ENCODE measurements around the gene TRMT112. TPM values are rescaled to one million over a fixed set of nuclear protein-coding genes. Genes with fewer than 3 reads are reported as not detected.

Gene TRMT112
- polyA plus RNA-seq, 1 experiment = 154 TPM

DNA sequence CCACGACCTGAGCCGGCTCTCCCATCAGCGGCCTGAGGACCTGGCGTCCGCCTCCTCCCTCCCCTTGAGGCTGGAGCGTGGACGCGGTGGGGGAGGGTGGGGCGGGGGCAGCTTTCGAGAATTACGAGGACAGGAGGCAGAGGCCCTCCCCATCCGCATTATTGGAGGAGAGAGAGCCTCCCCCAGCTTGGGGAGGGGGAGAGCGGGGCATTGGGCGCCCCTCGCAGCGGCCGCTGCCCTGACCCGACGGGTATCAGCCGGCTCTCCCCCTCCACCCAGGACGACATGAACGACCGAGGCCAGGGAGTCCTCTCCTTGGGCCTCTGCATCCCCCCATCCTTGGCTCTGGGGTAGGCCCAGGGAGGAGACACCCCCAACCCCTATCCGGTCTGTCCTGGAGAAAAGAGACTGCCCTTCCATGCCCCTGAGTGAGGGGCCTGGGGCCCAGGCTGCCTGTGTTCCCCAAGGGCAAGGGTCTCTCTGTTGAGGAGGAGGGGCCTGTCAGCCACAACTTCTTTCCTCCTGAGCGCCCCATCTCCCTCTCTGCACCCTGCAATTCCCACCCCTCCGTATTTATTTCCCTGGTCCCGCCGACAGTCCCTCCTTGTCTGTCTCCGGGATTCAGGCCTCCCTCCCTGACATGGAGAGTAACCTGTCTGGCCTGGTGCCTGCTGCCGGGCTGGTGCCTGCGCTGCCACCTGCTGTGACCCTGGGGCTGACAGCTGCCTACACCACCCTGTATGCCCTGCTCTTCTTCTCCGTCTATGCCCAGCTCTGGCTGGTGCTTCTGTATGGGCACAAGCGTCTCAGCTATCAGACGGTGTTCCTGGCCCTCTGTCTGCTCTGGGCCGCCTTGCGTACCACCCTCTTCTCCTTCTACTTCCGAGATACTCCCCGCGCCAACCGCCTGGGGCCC is 31.2 kb downstream of the TRMT112 start:
- Histone ChIP-seq H3K36me3 (ENCODE audit: control insufficient read depth, insufficient read depth, low read length) (0 out of 2 replicates have a peak, but pooled peaks cover 1% of the 10 kb centered on the region), H3K27me3 (ENCODE audit: control insufficient read depth, insufficient read depth, low read length) (peaks cover 8% of the 10 kb centered on the region), H3K4me3 (ENCODE audit: low read depth, low read length) (peak overlapping the region; percentile 90)
- no peak for DNase-seq (ENCODE audit: low read depth)
- TF ChIP-seq, protein P1, sequence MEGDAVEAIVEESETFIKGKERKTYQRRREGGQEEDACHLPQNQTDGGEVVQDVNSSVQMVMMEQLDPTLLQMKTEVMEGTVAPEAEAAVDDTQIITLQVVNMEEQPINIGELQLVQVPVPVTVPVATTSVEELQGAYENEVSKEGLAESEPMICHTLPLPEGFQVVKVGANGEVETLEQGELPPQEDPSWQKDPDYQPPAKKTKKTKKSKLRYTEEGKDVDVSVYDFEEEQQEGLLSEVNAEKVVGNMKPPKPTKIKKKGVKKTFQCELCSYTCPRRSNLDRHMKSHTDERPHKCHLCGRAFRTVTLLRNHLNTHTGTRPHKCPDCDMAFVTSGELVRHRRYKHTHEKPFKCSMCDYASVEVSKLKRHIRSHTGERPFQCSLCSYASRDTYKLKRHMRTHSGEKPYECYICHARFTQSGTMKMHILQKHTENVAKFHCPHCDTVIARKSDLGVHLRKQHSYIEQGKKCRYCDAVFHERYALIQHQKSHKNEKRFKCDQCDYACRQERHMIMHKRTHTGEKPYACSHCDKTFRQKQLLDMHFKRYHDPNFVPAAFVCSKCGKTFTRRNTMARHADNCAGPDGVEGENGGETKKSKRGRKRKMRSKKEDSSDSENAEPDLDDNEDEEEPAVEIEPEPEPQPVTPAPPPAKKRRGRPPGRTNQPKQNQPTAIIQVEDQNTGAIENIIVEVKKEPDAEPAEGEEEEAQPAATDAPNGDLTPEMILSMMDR (IDR thresholded peaks at IDR 0.05; ENCODE audit: insufficient read depth, low read depth, low read length) = 0 out of 2 replicates have a peak, but pooled peaks have one; percentile 4
- ChIA-PET POLR2A (no interaction called here), CTCF (interaction anchor here (1.5 to 9.2 kb wide), 3 partner anchors 15 to 46 kb away, joined by 3 to 88 read pairs (median 4); partner anchors contain the start of gene CATSPERZ)

DNA sequence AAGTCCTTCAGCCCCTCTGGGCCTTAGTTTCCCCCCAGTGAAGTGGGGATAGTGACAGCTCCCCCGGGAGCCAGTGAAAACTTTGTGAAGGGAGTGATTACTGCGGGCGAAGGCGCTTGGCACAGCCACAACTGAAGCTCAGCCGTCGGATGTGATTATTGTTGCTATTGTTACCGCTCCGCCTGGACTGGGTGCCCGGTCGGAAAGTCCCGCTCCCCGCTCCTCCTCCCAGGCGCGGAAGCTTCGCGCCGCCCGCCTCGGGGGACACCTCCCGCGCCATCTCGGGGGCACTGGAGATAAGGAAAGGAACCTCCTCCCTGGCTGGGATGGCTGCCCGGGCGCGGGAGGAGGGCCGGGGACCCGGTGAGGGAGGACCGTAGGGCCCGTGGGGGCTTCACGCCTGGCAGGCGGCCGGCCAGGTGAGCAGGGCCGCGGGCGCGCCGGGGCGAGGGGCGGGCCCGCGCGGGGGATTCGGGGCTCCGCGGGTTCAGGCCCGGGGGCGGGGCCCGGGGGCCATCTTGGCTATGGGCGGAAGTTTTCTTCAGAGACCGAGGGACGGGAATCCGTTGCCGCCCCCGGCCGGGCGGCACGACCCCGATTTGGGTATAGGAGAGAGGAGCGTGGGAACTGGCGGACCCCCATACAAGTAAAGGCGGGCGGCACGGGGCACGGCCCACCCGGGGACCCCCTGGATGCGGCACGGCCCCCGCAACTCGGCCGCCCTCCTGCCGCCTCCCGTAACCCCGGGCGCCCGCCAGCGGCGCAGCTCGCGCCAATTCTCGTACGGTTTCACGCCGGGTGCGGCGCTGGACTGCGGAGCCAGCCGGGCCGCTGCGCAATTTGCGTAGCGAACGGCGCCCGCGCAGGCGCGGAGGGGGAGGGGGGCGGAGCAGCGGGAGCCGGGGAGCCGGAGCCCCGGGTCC is 32.1 kb downstream of the TRMT112 start, which contains the start of gene GPR137:
Gene GPR137, plus strand, starts transcription at position 887 of the 923 bp plus-strand sequence. CDS start 677 bp downstream, outside the sequence.
- Histone ChIP-seq H3K36me3 (ENCODE audit: control insufficient read depth, insufficient read depth, low read length) (0 out of 2 replicates have a peak, but pooled peaks cover 1% of the 10 kb centered on the region), H3K27me3 (ENCODE audit: control insufficient read depth, insufficient read depth, low read length) (0 out of 2 replicates have a peak, but pooled peaks cover under 1% of the 10 kb centered on the region), H3K4me3 (ENCODE audit: low read depth, low read length) (peak within 1 kb of the TSS; percentile 90)
- TF ChIP-seq, protein P1 (IDR thresholded peaks at IDR 0.05; ENCODE audit: insufficient read depth, low read depth, low read length) = no peak
- no peak for DNase-seq (ENCODE audit: low read depth)
- ChIA-PET POLR2A (no interaction called here), CTCF (interaction anchor here (1.5 to 9.2 kb wide), 3 partner anchors 14 to 46 kb away, joined by 3 to 88 read pairs (median 4); partner anchors contain the start of gene CATSPERZ)

DNA sequence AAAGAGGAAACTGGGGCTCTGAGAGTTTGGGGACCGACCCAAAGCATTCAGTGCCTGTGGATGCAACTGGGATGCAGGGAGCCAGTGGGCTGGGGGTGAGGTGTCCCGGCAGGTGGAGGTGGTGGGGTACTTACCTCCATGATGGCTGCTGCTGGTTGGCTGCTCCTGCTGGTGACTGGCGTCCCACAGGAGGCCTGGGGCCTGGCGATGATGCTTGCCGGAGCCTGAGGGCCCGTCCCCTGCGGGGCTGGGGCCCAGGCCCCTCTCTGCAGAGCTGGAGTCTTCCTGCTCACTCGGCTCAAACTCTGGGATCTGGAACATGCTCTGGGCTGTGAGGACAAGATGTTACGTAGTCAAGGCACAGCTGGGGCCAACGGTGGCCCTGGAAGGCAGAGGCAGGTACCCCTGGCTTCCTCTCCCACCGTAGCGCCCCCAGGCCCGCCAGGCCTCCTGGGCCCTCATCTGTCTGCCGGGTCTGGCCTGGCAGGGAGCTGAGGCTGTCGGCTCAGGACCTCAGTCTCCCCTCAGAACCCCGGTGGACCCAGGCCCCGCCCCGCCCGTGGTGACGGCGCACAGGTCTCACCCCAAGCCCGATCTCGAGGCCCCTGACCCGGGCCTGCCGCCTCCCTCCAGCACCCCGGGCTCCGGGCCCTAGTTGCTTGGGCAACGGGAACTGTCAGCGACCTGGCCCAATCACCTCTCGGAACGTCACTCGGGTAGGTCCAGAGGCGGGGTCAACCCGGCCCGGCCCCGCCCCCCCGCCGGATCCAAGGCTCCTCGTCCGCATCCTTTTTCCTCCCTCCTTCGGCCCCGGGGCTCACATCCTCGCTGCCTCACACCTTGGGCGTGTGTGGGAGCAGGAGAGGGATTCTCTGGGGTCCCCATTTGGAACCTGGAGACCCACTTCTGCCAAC is 33.1 kb downstream of the TRMT112 start, which contains the start of gene BAD:
Gene BAD, minus strand, starts transcription at position 618 of the 914 bp plus-strand sequence. Its CDS starts 297 bp downstream, at position 321.
- POLR2A ChIA-PET = no interaction called here
- DNase-seq (ENCODE audit: low read depth) = no peak
- Histone ChIP-seq H3K27me3 (ENCODE audit: control insufficient read depth, insufficient read depth, low read length) (no peaks in the 10 kb centered on the region), H3K36me3 (ENCODE audit: control insufficient read depth, insufficient read depth, low read length) (0 out of 2 replicates have a peak, but pooled peaks cover 1% of the 10 kb centered on the region), H3K4me3 (ENCODE audit: low read depth, low read length) (peak within 1 kb of the TSS; percentile 90)
- TF ChIP-seq, protein P1 (IDR thresholded peaks at IDR 0.05; ENCODE audit: insufficient read depth, low read depth, low read length) = no peak
- CTCF ChIA-PET = interaction anchor here (0.6 to 9.2 kb wide), 9 partner anchors 12 to 71 kb away, joined by 3 to 88 read pairs (median 4); partner anchors contain the start of gene CATSPERZ

GRCh38 chr11:64283092-64283491 is 34.3 kb downstream of the TRMT112 start:
- TF ChIP-seq, protein P1 (IDR thresholded peaks at IDR 0.05; ENCODE audit: insufficient read depth, low read depth, low read length) = no peak
- no peak overlapping the region for H3K4me3 ChIP-seq (ENCODE audit: low read depth, low read length)
- no peak for DNase-seq (ENCODE audit: low read depth)
- H3K36me3 ChIP-seq (ENCODE audit: control insufficient read depth, insufficient read depth, low read length) = peaks cover 6% of the 10 kb centered on the region
- no peaks in the 10 kb centered on the region for H3K27me3 ChIP-seq (ENCODE audit: control insufficient read depth, insufficient read depth, low read length)
- POLR2A ChIA-PET = no interaction called here
- CTCF ChIA-PET = interaction anchor here (1.1 to 9.2 kb wide), 6 partner anchors 11 to 79 kb away, joined by 3 to 88 read pairs (median 4); partner anchors contain the start of gene CATSPERZ
